ENCODE measurements around the gene UGGT2.

UGGT2 gene

DNA sequence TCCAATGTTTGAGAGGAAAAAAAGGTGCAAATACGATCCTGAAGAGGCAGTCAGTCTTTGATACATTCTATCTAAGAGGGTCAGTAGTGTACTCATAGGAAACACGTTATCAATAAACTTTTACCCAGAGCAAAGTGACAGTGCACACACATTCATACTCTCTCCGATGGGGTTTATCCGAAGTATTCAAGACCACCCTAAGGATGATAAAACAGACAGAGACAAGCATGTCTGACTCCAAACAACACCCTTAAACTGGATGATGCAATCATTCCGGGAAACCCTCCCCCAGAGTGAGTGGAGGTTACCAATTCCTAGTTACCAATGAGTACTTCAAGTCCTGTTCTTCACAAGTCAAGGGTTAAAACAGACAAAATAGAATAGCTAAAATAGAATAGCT, 297.1 kb downstream of the UGGT2 start:
- in situ Hi-C loops (cut with HindIII; ENCODE audit: low pct_unique_long_range_greater_than_20kb, low sequenced_read_pairs): no loop called here
- DNase-seq (ENCODE audit: low read depth in 1 of 2, low spot score in 1 of 2): no peak
- TF ChIP-seq JUND (IDR thresholded peaks at IDR 0.05; ENCODE audit: low read depth): no peak

DNA sequence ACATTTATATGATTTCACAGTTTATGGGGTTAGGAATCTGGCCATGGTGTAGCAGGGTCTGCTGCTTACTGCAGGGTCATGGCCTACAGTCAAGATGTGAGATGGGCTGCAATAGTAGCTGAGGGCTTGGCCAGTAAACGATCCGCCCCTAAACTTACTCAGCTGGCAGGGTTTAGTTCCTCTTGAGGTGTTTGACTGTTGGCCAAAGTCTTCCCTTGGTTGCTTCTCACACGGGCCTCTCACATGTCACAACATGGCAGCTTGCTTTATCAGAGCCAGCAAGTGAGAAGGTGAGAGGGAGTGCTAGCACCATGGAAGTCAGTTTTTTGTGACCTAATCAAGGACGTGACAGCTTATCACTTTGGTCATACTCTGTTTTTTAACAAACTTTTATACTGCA, 299.1 kb downstream of the UGGT2 start:
- no peak for DNase-seq (ENCODE audit: low read depth in 1 of 2, low spot score in 1 of 2)
- no peak for TF ChIP-seq JUND (IDR thresholded peaks at IDR 0.05; ENCODE audit: low read depth)
- in situ Hi-C loops (cut with HindIII; ENCODE audit: low pct_unique_long_range_greater_than_20kb, low sequenced_read_pairs): no loop called here

DNA sequence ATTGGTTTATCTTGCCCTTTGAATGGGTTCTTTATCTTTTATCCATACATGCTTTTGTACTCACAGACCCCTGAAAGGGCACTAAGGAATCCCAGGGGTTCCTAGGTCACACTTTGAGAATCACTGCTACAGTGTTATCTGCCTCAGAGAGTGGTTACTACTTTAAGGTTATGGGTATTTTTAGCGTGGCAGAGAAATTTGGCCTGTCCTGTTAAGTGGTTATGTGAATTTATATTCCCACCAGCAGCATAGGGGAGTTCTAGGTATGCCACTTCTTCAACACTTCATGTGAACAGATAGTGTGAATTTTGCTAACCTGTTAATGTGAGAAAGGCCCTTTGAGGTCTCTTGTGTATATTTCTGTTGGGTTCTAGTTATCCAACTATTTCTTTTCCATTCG, 300.5 kb downstream of the UGGT2 start:
- no peak for TF ChIP-seq JUND (IDR thresholded peaks at IDR 0.05; ENCODE audit: low read depth)
- no peak for DNase-seq (ENCODE audit: low read depth in 1 of 2, low spot score in 1 of 2)
- in situ Hi-C loops (cut with HindIII; ENCODE audit: low pct_unique_long_range_greater_than_20kb, low sequenced_read_pairs): no loop called here
